Measurements from ENCODE around the gene PLXNA2.

- no peak for TF ChIP-seq CTCF (IDR thresholded peaks at IDR 0.05)
- TF ChIP-seq EZH2 (IDR thresholded peaks at IDR 0.05) = no peak
These were observed 72.4 kb downstream of the PLXNA2 start for GRCh38 chr1:208171616-208172422.
